Fibroblast of lung (primary cell): Measurements from ENCODE around the gene ZG16. TPM values are rescaled to one million over a fixed set of nuclear protein-coding genes. Genes with fewer than 3 reads are reported as not detected.
"Not testable (repeated sequence)": the region's sequence is repeated elsewhere in the genome, so short reads cannot be mapped to it uniquely, and the experiment has no call there.

Source experiments
- DNase-seq, 2 donors: peaks; one replicate each; pipeline versions ENCODE4 v3.0.0 to v3.0.0-alpha.2; 2010; ENCODE audit warnings: low read depth in 2 of 2
- H2AFZ ChIP-seq: 2 replicates; pipeline ENCODE4 v1.5.1; 2012; ENCODE audit warnings: low read length, control low read depth, inconsistent platforms
- H3K27ac ChIP-seq: 2 replicates; pipeline ENCODE4 v1.5.1; 2011; ENCODE audit warnings: low read length, control low read depth; ENCODE audit not compliant: insufficient read depth
- H3K27me3 ChIP-seq: 2 replicates; pipeline ENCODE4 v1.5.1; 2011; ENCODE audit warnings: mild to moderate bottlenecking, low read length; ENCODE audit not compliant: control insufficient read depth, insufficient read depth
- H3K36me3 ChIP-seq: 2 replicates; pipeline ENCODE4 v1.5.1; 2011; ENCODE audit warnings: low read length; ENCODE audit not compliant: control insufficient read depth, insufficient read depth
- H3K4me1 ChIP-seq: 2 replicates; pipeline ENCODE4 v1.5.1; 2011; ENCODE audit warnings: low read length; ENCODE audit not compliant: control insufficient read depth, insufficient read depth; ENCODE audit errors: extremely low read depth
- H3K4me2 ChIP-seq: 2 replicates; pipeline ENCODE4 v1.5.1; 2011; ENCODE audit warnings: low read length, control low read depth; ENCODE audit not compliant: insufficient read depth; ENCODE audit errors: extremely low read depth
- H3K4me3 ChIP-seq, 4 experiments: fragments of 200-600 bp in 1 of 4; sonication (generic) in 1 of 4; replicated peaks in 1 of 4; 2 replicates each; pipeline ENCODE4 v1.5.1; 2011 to 2016; ENCODE audit warnings: low read length in 4 of 4, low read depth in 3 of 4, mild to moderate bottlenecking in 3 of 4, control low read depth in 2 of 4, inconsistent platforms in 1 of 4, mixed read lengths in 1 of 4; ENCODE audit not compliant: insufficient read depth in 1 of 4; ENCODE audit errors: control extremely low read depth in 1 of 4
- H3K79me2 ChIP-seq: 2 replicates; pipeline ENCODE4 v1.5.1; 2012; ENCODE audit warnings: mild to moderate bottlenecking, low read length, inconsistent platforms; ENCODE audit not compliant: control insufficient read depth, insufficient read depth
- H3K9ac ChIP-seq: 2 replicates; pipeline ENCODE4 v1.5.1; 2011; ENCODE audit warnings: mild to moderate bottlenecking, low read length, control low read depth; ENCODE audit not compliant: insufficient read depth
- H3K9me3 ChIP-seq: 2 replicates; pipeline ENCODE4 v1.5.1; 2012; ENCODE audit warnings: low read depth, low read length; ENCODE audit not compliant: control insufficient read depth, insufficient read depth
- H4K20me1 ChIP-seq: 2 replicates; pipeline ENCODE4 v1.5.1; 2011; ENCODE audit warnings: low read length; ENCODE audit not compliant: control insufficient read depth, insufficient read depth; ENCODE audit errors: extremely low read depth
- CTCF ChIP-seq, 2 donors: IDR thresholded peaks in 1 of 2; conservative IDR thresholded peaks in 1 of 2; 1 replicate in 1 of 2; 2 replicates in 1 of 2; pipeline ENCODE4 v1.5.1; 2011 to 2012; ENCODE audit warnings: low read length in 2 of 2, control low read depth in 1 of 2, inconsistent platforms in 1 of 2, low read depth in 1 of 2, mild to moderate bottlenecking in 1 of 2
- EZH2 ChIP-seq: IDR thresholded peaks from 2 replicates; pipeline ENCODE4 v1.5.1; 2012; ENCODE audit warnings: low read length, control low read depth, mild to moderate bottlenecking; ENCODE audit errors: missing control alignments
- polyA plus RNA-seq, 2 donors: library from polyadenylated mRNA; depleted of rRNA in 1 of 2; stranded (reverse) in 1 of 2; unstranded in 1 of 2; fragments of >200 nt; gene quantifications; 2 replicates each; pipeline ENCODE4 v1.2.1, GENCODE V29; 2011 to 2012; ENCODE audit warnings: missing spikeins in 1 of 2
- total RNA-seq: library from RNA; depleted of rRNA; stranded (reverse); fragments of >200 nt; gene quantifications from 2 replicates; pipeline ENCODE4 v1.2.1, GENCODE V29; 2014

ZG16 gene
- total and polyA plus RNA-seq, 2 donors (not counting 1 experiment from before 2014, with no cell fraction given): not detected

- Histone ChIP-seq H3K9ac (no peak overlapping the region), H3K79me2 (no peaks in the 10 kb centered on the region), H3K36me3 (no peaks in the 10 kb centered on the region), H2AFZ (no peak overlapping the region), H4K20me1 (no peaks in the 10 kb centered on the region), H3K27ac (no peak overlapping the region), H3K4me2 (no peak overlapping the region), H3K27me3 (peaks cover 3% of the 10 kb centered on the region), H3K4me3 (no peak overlapping the region), H3K4me1 (no peaks in the 10 kb centered on the region), H3K9me3 (no peaks in the 10 kb centered on the region)
- DNase-seq: no peak
- TF ChIP-seq EZH2 (no peak), CTCF (conservative IDR thresholded peaks at IDR 0.05 in 1 of 2, IDR thresholded peaks at IDR 0.05 in 1 of 2; ENCODE audit: low read depth in 1 of 2, low read length in 2 of 2) (no peak)
Measured at GRCh38 chr16:29730649-29731048, 47.4 kb upstream of the ZG16 start.

- H3K4me3 ChIP-seq, DNase-seq, H3K27ac ChIP-seq, H3K9me3 ChIP-seq, H3K79me2 ChIP-seq, H3K4me1 ChIP-seq, H3K27me3 ChIP-seq, H4K20me1 ChIP-seq, H2AFZ ChIP-seq, H3K36me3 ChIP-seq, H3K9ac ChIP-seq, H3K4me2 ChIP-seq: not testable (repeated sequence)
Measured at GRCh38 chr16:29731768-29732601, 46.1 kb upstream of the ZG16 start.

- Histone ChIP-seq H3K27ac (no peak overlapping the region), H3K4me2 (no peak overlapping the region), H3K4me3 (no peak overlapping the region), H3K36me3 (no peaks in the 10 kb centered on the region), H3K9ac (no peak overlapping the region), H2AFZ (no peak overlapping the region), H4K20me1 (no peaks in the 10 kb centered on the region), H3K79me2 (no peaks in the 10 kb centered on the region), H3K9me3 (no peaks in the 10 kb centered on the region), H3K4me1 (no peaks in the 10 kb centered on the region), H3K27me3 (peaks cover 6% of the 10 kb centered on the region)
- TF ChIP-seq EZH2: no peak
- TF ChIP-seq CTCF (conservative IDR thresholded peaks at IDR 0.05 in 1 of 2, IDR thresholded peaks at IDR 0.05 in 1 of 2; ENCODE audit: low read depth in 1 of 2, low read length in 2 of 2): no peak
- DNase-seq: no peak
Measured at GRCh38 chr16:29734786-29735185, 43.3 kb upstream of the ZG16 start.
